A549 (cell line): ENCODE data around the gene FAM20C. TPM values are rescaled to one million over a fixed set of nuclear protein-coding genes. Genes with fewer than 3 reads are reported as not detected.

Experiments used
- ATAC-seq, 2 experiments: fragments of 200-7000 bp in 1 of 2; fragments of >200 bp in 1 of 2; cut with Nextera tagmentation in 1 of 2; cut with Tn5 transposase in 1 of 2; 3 replicates each; pipeline versions ENCODE4 v1.8.0 to v1.9.1; 2018 to 2020; ENCODE audit warnings: mild to moderate bottlenecking in 1 of 2, moderate library complexity in 1 of 2
- CTCF ChIA-PET: fragments of 300-600 bp; sonication (Branson Sonifier 250); formaldehyde crosslinking; extraction: SDS; loops from one replicate; lab custom pipeline; 2021; ENCODE audit warnings: antibody characterized with exemption, inconsistent platforms; lab: Yijun Ruan, JAX
- POLR2A ChIA-PET: fragments of 350-600 bp; formaldehyde crosslinking; extraction: SDS; loops from one replicate; lab custom pipeline; 2021; ENCODE audit warnings: antibody characterized with exemption, inconsistent platforms; lab: Yijun Ruan, JAX
- DNase-seq, 2 experiments: peaks; one replicate each; pipeline versions ENCODE4 v3.0.0 to v3.0.0-alpha.2; 2011 to 2016; ENCODE audit warnings: low read depth in 1 of 2, low spot score in 1 of 2
- FAIRE-seq: peaks from 2 replicates; lab custom pipeline; 2011; peaks lifted over from hg19 to GRCh38; lab: Jason Lieb, UNC
- H3K27ac ChIP-seq, 2 experiments: fragments of >200 bp; sonication (Bioruptor Twin); formaldehyde crosslinking; 3 replicates each; pipeline ENCODE4 v1.5.1; 2016 to 2017
- H3K4me1 ChIP-seq: fragments of >200 bp; sonication (Bioruptor Twin); formaldehyde crosslinking; 3 replicates; pipeline ENCODE4 v1.6.1; 2016
- H3K4me2 ChIP-seq: fragments of >200 bp; sonication (Bioruptor Twin); formaldehyde crosslinking; 3 replicates; pipeline ENCODE4 v1.6.1; 2016
- H3K4me3 ChIP-seq: fragments of >200 bp; sonication (Bioruptor Twin); formaldehyde crosslinking; 3 replicates; pipeline ENCODE4 v1.5.1; 2016
- H3K9me3 ChIP-seq: fragments of >200 bp; sonication (Bioruptor Twin); formaldehyde crosslinking; 3 replicates; pipeline ENCODE4 v1.6.1; 2016
- BHLHE40 ChIP-seq: IDR thresholded peaks from 2 replicates; pipeline ENCODE4 v1.6.1; 2012; ENCODE audit warnings: low read depth, low read length, inconsistent platforms
- CEBPB ChIP-seq, 2 experiments: fragments of >200 bp in 1 of 2; sonication (Bioruptor Twin) in 1 of 2; formaldehyde crosslinking in 1 of 2; IDR thresholded peaks; 2 replicates each; pipeline ENCODE4 v1.6.1; 2012 to 2016
- CHD2 ChIP-seq: fragments of 150-350 bp; IDR thresholded peaks from 2 replicates; pipeline ENCODE4 v1.6.1; 2014; ENCODE audit warnings: low read length; ENCODE audit not compliant: partially characterized antibody
- EHF ChIP-seq: fragments of 250-450 bp; sonication (Bioruptor Pico); IDR thresholded peaks from 2 replicates; pipeline ENCODE4 v1.5.0; 2020; ENCODE audit warnings: mild to moderate bottlenecking
- EHMT2 ChIP-seq: fragments of 200-600 bp; sonication (generic); IDR thresholded peaks from 2 replicates; pipeline ENCODE4 v1.6.1; 2016; ENCODE audit warnings: antibody characterized with exemption, low read depth, mild to moderate bottlenecking, moderate library complexity
- ESRRA ChIP-seq: fragments of 150-350 bp; IDR thresholded peaks from 2 replicates; pipeline ENCODE4 v1.6.1; 2014; ENCODE audit warnings: mild to moderate bottlenecking, low read length, borderline replicate concordance
- HDAC2 ChIP-seq: fragments of 200-600 bp; sonication (generic); IDR thresholded peaks from 2 replicates; pipeline ENCODE4 v1.6.1; 2016
- HES2 ChIP-seq: fragments of >200 bp; sonication (Bioruptor Twin); formaldehyde crosslinking; IDR thresholded peaks from 2 replicates; pipeline ENCODE4 v1.6.1; 2016
- HOXA7 ChIP-seq: fragments of 250-450 bp; sonication (Bioruptor Pico); IDR thresholded peaks from 2 replicates; pipeline ENCODE4 v1.5.0; 2020; ENCODE audit warnings: mild to moderate bottlenecking, moderate library complexity
- HOXB5 ChIP-seq: fragments of 250-450 bp; sonication (Bioruptor Pico); IDR thresholded peaks from 2 replicates; pipeline ENCODE4 v1.5.0; 2020; ENCODE audit warnings: mild to moderate bottlenecking, moderate library complexity
- KDM1A ChIP-seq: fragments of 200-600 bp; sonication (generic); IDR thresholded peaks from 2 replicates; pipeline ENCODE4 v1.6.1; 2016; ENCODE audit warnings: low read depth, mild to moderate bottlenecking
- KDM5A ChIP-seq: fragments of 200-600 bp; sonication (generic); IDR thresholded peaks from 2 replicates; pipeline ENCODE4 v1.6.1; 2016; ENCODE audit warnings: antibody characterized with exemption, mild to moderate bottlenecking
- NR3C1 ChIP-seq: fragments of >200 bp; sonication (Bioruptor Twin); formaldehyde crosslinking; IDR thresholded peaks from 3 replicates; pipeline ENCODE4 v1.6.1; 2017
- PHF8 ChIP-seq: fragments of 200-600 bp; sonication (generic); IDR thresholded peaks from 2 replicates; pipeline ENCODE4 v1.6.1; 2016; ENCODE audit warnings: low read depth, mild to moderate bottlenecking, antibody characterized with exemption, moderate library complexity, borderline replicate concordance
- POLR2AphosphoS2 ChIP-seq: conservative IDR thresholded peaks from 2 replicates; pipeline ENCODE4 v1.6.1; 2012; ENCODE audit warnings: low read length, improper control_type of control experiment, inconsistent platforms
- RAD21 ChIP-seq, 2 experiments: fragments of >200 bp in 1 of 2; sonication (Bioruptor Twin) in 1 of 2; formaldehyde crosslinking in 1 of 2; IDR thresholded peaks in 1 of 2; conservative IDR thresholded peaks in 1 of 2; 2 replicates in 1 of 2; 3 replicates in 1 of 2; pipeline ENCODE4 v1.6.1; 2012 to 2018; ENCODE audit warnings: inconsistent platforms in 1 of 2
- RCOR1 ChIP-seq: fragments of 150-350 bp; IDR thresholded peaks from 2 replicates; pipeline ENCODE4 v1.6.1; 2014; ENCODE audit warnings: antibody characterized with exemption, low read length, low read depth
- REST ChIP-seq: fragments of 200-600 bp; sonication (generic); IDR thresholded peaks from 2 replicates; pipeline ENCODE4 v1.6.1; 2016; ENCODE audit warnings: antibody characterized with exemption, mild to moderate bottlenecking, moderate library complexity
- RFX5 ChIP-seq: fragments of 450-650 bp; IDR thresholded peaks from 2 replicates; pipeline ENCODE4 v1.7.1; 2014; ENCODE audit warnings: antibody characterized with exemption, mild to moderate bottlenecking, moderate library complexity
- SREBF2 ChIP-seq: fragments of 450-650 bp; IDR thresholded peaks from 2 replicates; pipeline ENCODE4 v1.6.1; 2014; ENCODE audit warnings: mild to moderate bottlenecking, moderate library complexity
- TFCP2L1 ChIP-seq: fragments of 250-450 bp; sonication (Bioruptor Pico); IDR thresholded peaks from 2 replicates; pipeline ENCODE4 v1.5.0; 2021; ENCODE audit warnings: mild to moderate bottlenecking
- ZC3H11A ChIP-seq: fragments of 450-650 bp; IDR thresholded peaks from 2 replicates; pipeline ENCODE4 v1.6.1; 2014; ENCODE audit warnings: antibody characterized with exemption, mild to moderate bottlenecking
- ZFP36 ChIP-seq: fragments of 450-650 bp; IDR thresholded peaks from 2 replicates; pipeline ENCODE4 v1.6.1; 2014; ENCODE audit warnings: borderline replicate concordance; ENCODE audit not compliant: partially characterized antibody
- ZNF302 ChIP-seq: fragments of 250-450 bp; sonication (Bioruptor Pico); IDR thresholded peaks from 2 replicates; pipeline ENCODE4 v1.9.0; 2021; ENCODE audit warnings: inconsistent platforms, mild to moderate bottlenecking, moderate library complexity
- WGBS: methylation state at CpG from one replicate; pipeline ENCODE4 v1.1.6; 2017; ENCODE audit errors: missing lambda C conversion rate; 5-methylcytosine and 5-hydroxymethylcytosine counted together
- polyA plus RNA-seq, 4 experiments: library from polyadenylated mRNA; depleted of rRNA in 3 of 4; stranded (reverse); fragments of >200 nt; fragmentation: RNase III in 1 of 4; extraction: RNeasy Plus Mini Kit Qiagen cat#74134 plus additional on column Dnase treatment in 1 of 4; gene quantifications; 2 replicates in 3 of 4; 3 replicates in 1 of 4; pipeline ENCODE4 v1.2.3, GENCODE V29; 2011 to 2017
- TF ChIP-seq, protein P1 (sequence below): IDR thresholded peaks from 2 replicates; pipeline ENCODE4 v1.6.1; 2012
- TF ChIP-seq, protein P2 (sequence below): fragments of 250-450 bp; sonication (Bioruptor Pico); IDR thresholded peaks from 2 replicates; pipeline ENCODE4 v1.5.0; 2020; ENCODE audit warnings: low read depth, mild to moderate bottlenecking, moderate library complexity

Gene FAM20C
- polyA plus RNA-seq, 2 of the 4 experiments (the other 2 are of a cell fraction): 5.6 to 20.3 TPM

- TF ChIP-seq RAD21 (conservative IDR thresholded peaks at IDR 0.05 in 1 of 2, IDR thresholded peaks at IDR 0.05 in 1 of 2): no peak
- TF ChIP-seq, protein P1, sequence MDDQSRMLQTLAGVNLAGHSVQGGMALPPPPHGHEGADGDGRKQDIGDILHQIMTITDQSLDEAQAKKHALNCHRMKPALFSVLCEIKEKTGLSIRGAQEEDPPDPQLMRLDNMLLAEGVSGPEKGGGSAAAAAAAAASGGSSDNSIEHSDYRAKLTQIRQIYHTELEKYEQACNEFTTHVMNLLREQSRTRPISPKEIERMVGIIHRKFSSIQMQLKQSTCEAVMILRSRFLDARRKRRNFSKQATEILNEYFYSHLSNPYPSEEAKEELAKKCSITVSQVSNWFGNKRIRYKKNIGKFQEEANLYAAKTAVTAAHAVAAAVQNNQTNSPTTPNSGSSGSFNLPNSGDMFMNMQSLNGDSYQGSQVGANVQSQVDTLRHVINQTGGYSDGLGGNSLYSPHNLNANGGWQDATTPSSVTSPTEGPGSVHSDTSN: no peak
- no peak for TF ChIP-seq ZFP36
- TF ChIP-seq RFX5: no peak
- TF ChIP-seq KDM1A: no peak
- TF ChIP-seq HES2: no peak
- no peak for TF ChIP-seq ZC3H11A
Measured at GRCh38 chr7:210401-210925, 18.1 kb downstream of the FAM20C start (continued).

GRCh38 chr7:211033-211714 is 18.8 kb downstream of the FAM20C start:
- WGBS: 89% methylated on average over 8 of the region's 21 CpGs
- ATAC-seq: no peak
- POLR2A ChIA-PET: no interaction called here
- H3K4me3 ChIP-seq: no peak overlapping the region
- TF ChIP-seq HOXA7 (CRISPR knock-in tag) (no peak), SREBF2 (no peak), HOXB5 (CRISPR knock-in tag) (no peak)
- H3K4me2 ChIP-seq: no peak overlapping the region
- peaks cover 11% of the 10 kb centered on the region for H3K4me1 ChIP-seq
- H3K27ac ChIP-seq: no peak overlapping the region
- no peaks in the 10 kb centered on the region for H3K9me3 ChIP-seq
- FAIRE-seq: no peak
- CTCF ChIA-PET: interaction anchor here (0.9 to 1.8 kb wide), 2 partner anchors 9 kb away, joined by 3 to 5 read pairs; no protein-coding TSS in a partner anchor
- no peak for DNase-seq

GRCh38 chr7:211715-212058 is 19.3 kb downstream of the FAM20C start:
- H3K27ac ChIP-seq: no peak overlapping the region
- DNase-seq (no peak), FAIRE-seq (no peak), ATAC-seq (no peak)
- WGBS: 96% methylated on average over 19 of the region's 19 CpGs
- H3K9me3 ChIP-seq: no peaks in the 10 kb centered on the region
- ChIA-PET POLR2A (no interaction called here), CTCF (interaction anchor here (0.9 kb wide), 1 partner anchor 8 kb away, joined by 3 read pairs; no protein-coding TSS in a partner anchor)
- no peak for TF ChIP-seq REST
- TF ChIP-seq, protein P2, sequence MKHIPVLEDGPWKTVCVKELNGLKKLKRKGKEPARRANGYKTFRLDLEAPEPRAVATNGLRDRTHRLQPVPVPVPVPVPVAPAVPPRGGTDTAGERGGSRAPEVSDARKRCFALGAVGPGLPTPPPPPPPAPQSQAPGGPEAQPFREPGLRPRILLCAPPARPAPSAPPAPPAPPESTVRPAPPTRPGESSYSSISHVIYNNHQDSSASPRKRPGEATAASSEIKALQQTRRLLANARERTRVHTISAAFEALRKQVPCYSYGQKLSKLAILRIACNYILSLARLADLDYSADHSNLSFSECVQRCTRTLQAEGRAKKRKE: no peak
- TF ChIP-seq EHMT2: no peak
- H3K4me1 ChIP-seq: peaks cover 11% of the 10 kb centered on the region
- no peak overlapping the region for H3K4me3 ChIP-seq
- H3K4me2 ChIP-seq: no peak overlapping the region

GRCh38 chr7:212754-213153 is 20.4 kb downstream of the FAM20C start:
- H3K4me3 ChIP-seq: no peak overlapping the region
- ChIA-PET POLR2A (no interaction called here), CTCF (no interaction called here)
- no peaks in the 10 kb centered on the region for H3K9me3 ChIP-seq
- no peak for ATAC-seq
- no peak for DNase-seq
- H3K4me1 ChIP-seq: peaks cover 11% of the 10 kb centered on the region
- WGBS: 95% methylated on average over 14 of the region's 14 CpGs
- no peak for FAIRE-seq
- no peak overlapping the region for H3K4me2 ChIP-seq
- H3K27ac ChIP-seq: no peak overlapping the region
- TF ChIP-seq NR3C1 (no peak), BHLHE40 (no peak), TFCP2L1 (CRISPR knock-in tag) (no peak), HDAC2 (no peak), ESRRA (no peak), RCOR1 (no peak), CHD2 (no peak), KDM5A (no peak), HOXB5 (CRISPR knock-in tag) (no peak), CEBPB (IDR thresholded peaks at IDR 0.05) (no peak), ZNF302 (CRISPR knock-in tag) (no peak), EHF (CRISPR knock-in tag) (no peak), PHF8 (no peak), POLR2AphosphoS2 (no peak)
